Bronchial epithelial cell (primary cell): Measurements from ENCODE around the gene SFT2D1. TPM values are rescaled to one million over a fixed set of nuclear protein-coding genes. Genes with fewer than 3 reads are reported as not detected.

Experiments
- DNase-seq: peaks from one replicate; pipeline ENCODE4 v3.0.0-alpha.2; 2010; ENCODE audit warnings: low read depth
- FAIRE-seq: peaks from 2 replicates; lab custom pipeline; 2011; peaks lifted over from hg19 to GRCh38; lab: Jason Lieb, UNC
- H3K27me3 ChIP-seq: 2 replicates; pipeline ENCODE4 v1.5.1; 2011; ENCODE audit warnings: low read length; ENCODE audit not compliant: control insufficient read depth, insufficient read depth
- H3K36me3 ChIP-seq: 2 replicates; pipeline ENCODE4 v1.5.1; 2011; ENCODE audit warnings: low read length; ENCODE audit not compliant: control insufficient read depth, insufficient read depth
- H3K4me3 ChIP-seq: 2 replicates; pipeline ENCODE4 v1.5.1; 2011; ENCODE audit warnings: mild to moderate bottlenecking, low read depth, low read length, control low read depth
- total RNA-seq: library from RNA; depleted of rRNA; stranded (reverse); fragments of >200 nt; gene quantifications from 2 replicates; pipeline ENCODE4 v1.2.1, GENCODE V29; 2014
- TF ChIP-seq, protein P1 (sequence below): IDR thresholded peaks from 2 replicates; pipeline ENCODE4 v1.5.1; 2011; ENCODE audit warnings: mild to moderate bottlenecking, moderate library complexity, low read length, control low read depth, inconsistent platforms; ENCODE audit not compliant: insufficient read depth, severe bottlenecking

SFT2D1 gene
- total RNA-seq, 1 donor from 2014 or later: 61.6 TPM

DNA sequence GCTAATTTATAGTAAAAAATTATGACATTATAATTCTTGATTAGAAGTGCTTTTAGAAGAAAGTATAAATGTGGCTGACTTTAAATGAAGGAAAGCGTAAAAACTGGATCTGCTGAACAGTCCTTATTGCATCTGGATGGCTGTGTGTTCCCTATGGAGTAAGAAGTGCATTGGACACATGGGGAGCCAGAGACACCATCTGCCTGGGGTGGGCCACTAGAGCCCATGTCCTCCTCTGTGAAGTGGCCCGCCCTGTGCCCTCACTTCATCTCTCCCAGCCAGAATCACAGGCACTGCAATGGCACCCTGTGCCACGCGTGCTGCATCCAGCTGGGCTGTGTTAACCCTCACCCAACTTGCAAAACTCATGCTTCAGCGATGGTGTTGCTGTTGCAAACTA, 13.2 kb upstream of the SFT2D1 start:
- FAIRE-seq (no peak), DNase-seq (no peak)
- TF ChIP-seq, protein P1, sequence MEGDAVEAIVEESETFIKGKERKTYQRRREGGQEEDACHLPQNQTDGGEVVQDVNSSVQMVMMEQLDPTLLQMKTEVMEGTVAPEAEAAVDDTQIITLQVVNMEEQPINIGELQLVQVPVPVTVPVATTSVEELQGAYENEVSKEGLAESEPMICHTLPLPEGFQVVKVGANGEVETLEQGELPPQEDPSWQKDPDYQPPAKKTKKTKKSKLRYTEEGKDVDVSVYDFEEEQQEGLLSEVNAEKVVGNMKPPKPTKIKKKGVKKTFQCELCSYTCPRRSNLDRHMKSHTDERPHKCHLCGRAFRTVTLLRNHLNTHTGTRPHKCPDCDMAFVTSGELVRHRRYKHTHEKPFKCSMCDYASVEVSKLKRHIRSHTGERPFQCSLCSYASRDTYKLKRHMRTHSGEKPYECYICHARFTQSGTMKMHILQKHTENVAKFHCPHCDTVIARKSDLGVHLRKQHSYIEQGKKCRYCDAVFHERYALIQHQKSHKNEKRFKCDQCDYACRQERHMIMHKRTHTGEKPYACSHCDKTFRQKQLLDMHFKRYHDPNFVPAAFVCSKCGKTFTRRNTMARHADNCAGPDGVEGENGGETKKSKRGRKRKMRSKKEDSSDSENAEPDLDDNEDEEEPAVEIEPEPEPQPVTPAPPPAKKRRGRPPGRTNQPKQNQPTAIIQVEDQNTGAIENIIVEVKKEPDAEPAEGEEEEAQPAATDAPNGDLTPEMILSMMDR: no peak
- Histone ChIP-seq H3K27me3 (no peaks in the 10 kb centered on the region), H3K4me3 (no peak overlapping the region), H3K36me3 (no peaks in the 10 kb centered on the region)

DNA sequence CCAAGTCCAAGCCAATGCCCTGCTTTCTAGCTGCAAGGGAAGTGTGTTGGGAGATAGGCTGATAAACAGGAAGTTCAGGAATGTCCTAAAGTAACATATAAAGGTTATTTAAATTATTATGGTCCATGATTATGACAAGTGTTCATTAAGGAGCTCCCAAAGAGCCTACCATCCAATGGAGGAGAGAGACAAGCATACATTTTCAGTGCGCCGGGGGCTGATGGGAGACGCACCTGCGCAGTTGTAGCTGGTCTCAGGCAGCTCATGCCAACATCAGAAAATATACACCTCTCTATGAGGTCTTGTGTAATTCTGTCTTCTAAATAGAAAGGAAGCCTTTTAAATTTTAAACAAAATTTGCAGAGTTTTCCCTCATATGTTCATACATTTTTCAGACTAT, 12.6 kb upstream of the SFT2D1 start:
- FAIRE-seq (no peak), DNase-seq (no peak)
- TF ChIP-seq, protein P1: no peak
- Histone ChIP-seq H3K4me3 (no peak overlapping the region), H3K36me3 (no peaks in the 10 kb centered on the region), H3K27me3 (no peaks in the 10 kb centered on the region)

DNA sequence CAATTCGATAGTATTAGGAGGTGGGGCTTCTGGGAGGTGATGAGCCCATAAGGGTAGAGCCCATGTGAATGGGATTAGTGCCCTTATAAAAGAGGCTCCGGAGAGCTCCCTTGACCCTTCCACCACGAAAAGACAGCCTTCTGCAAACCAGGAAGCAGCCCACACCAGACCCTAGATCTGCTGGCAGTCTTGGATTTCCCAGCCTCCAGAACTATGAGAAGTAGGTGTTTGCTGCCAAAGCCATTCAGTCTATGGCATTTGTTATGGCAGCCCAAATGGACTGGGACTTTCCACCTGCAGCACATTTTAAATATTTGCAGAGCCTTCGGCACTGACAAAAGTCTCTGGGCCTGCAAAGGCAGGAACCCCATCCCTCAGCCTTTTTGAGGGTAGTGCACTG, 11.8 kb upstream of the SFT2D1 start:
- Histone ChIP-seq H3K4me3 (no peak overlapping the region), H3K36me3 (no peaks in the 10 kb centered on the region), H3K27me3 (no peaks in the 10 kb centered on the region)
- TF ChIP-seq, protein P1: no peak
- no peak for FAIRE-seq
- DNase-seq: no peak

DNA sequence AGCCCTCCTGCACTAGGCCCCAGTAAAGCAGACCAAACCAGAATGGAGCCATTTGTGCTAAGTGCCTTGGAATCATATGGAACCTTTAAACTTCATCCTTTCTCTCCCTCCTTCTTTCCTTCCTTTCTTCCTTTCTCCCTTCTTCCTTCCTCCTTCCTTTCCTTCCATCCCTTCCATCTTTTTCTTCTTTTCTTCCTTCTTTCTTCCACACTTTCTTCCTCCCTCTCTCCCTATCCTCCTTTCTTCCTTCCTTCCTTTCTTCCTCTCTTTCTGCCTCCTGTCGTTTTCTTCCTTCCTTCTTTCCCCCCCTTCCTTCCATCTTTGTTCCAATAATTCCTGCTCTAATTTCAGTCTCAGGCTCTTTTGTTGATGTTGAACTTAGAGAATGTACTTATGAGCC, 11.2 kb upstream of the SFT2D1 start:
- TF ChIP-seq, protein P1: no peak
- Histone ChIP-seq H3K27me3 (no peaks in the 10 kb centered on the region), H3K4me3 (no peak overlapping the region), H3K36me3 (no peaks in the 10 kb centered on the region)
- FAIRE-seq (no peak), DNase-seq (no peak)

DNA sequence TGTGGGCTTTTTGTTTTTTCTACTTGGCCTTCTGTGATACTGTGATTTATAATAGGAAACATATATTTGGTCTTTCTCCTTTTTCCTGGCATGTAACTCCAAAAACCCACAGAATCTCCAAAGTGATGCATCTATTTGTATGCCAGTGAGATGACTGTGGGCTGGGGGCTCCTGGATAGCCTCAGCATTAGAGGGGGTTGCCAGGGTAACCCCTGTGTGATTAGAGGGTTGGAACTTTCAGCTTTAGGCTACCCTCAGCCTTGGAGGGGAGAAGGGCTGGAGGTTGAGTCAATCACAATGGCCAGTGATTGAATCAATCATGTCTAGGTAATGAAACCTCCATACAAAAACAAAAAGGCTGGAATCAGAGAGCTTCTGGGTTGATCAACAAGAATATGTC, 10.6 kb upstream of the SFT2D1 start:
- DNase-seq (no peak), FAIRE-seq (no peak)
- Histone ChIP-seq H3K4me3 (no peak overlapping the region), H3K36me3 (no peaks in the 10 kb centered on the region), H3K27me3 (no peaks in the 10 kb centered on the region)
- TF ChIP-seq, protein P1: no peak

DNA sequence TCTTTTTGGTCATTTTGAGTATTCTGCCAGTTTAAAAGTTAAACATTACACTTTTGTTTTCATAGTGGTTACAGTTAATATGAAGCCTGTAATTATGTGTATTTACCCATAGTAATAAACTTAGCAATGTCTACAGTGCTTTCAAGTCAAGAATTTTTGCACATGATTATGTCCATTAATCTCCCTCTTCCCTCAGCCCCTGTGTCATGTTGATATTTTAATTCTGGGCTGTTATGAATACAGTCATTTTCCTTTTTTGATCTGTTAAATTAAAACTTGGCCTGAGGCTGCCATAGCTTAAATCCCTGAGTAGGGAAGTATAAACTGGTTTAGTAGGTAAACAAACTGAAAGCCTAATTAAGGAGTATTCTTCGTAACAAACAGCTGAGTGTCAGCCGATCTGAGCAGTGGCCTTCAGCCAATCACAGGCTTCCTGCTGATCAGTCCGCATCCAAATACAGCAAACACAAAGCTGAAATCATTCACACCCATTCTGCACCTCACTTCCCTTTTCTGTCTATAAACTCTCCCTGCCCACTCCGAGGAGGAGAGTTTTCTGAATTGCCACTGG, 9.5 kb upstream of the SFT2D1 start:
- FAIRE-seq (no peak), DNase-seq (peak; percentile 81)
- Histone ChIP-seq H3K27me3 (no peaks in the 10 kb centered on the region), H3K36me3 (no peaks in the 10 kb centered on the region), H3K4me3 (no peak overlapping the region)
- TF ChIP-seq, protein P1: no peak
